GM18526 (cell line): ENCODE results near the gene GGA2.

Experiments used
- POLR2A ChIP-seq: IDR thresholded peaks from 3 replicates; pipeline ENCODE4 v1.6.1; 2011; ENCODE audit not compliant: insufficient read length; ENCODE audit errors: extremely low read depth

GGA2 gene

GRCh38 chr16:23496821-23497542 lies 13.3 kb downstream of the GGA2 start:
- no peak for TF ChIP-seq POLR2A

GRCh38 chr16:23495671-23496070 lies 14.6 kb downstream of the GGA2 start:
- no peak for TF ChIP-seq POLR2A

GRCh38 chr16:23494188-23494587 lies 16.1 kb downstream of the GGA2 start:
- TF ChIP-seq POLR2A = no peak

- no peak for TF ChIP-seq POLR2A
These were observed 18.6 kb downstream of the GGA2 start for GRCh38 chr16:23491490-23492391.

- no peak for TF ChIP-seq POLR2A
These were observed 23.8 kb downstream of the GGA2 start for GRCh38 chr16:23486480-23486879.

- TF ChIP-seq POLR2A = no peak
These were observed 24.5 kb downstream of the GGA2 start for GRCh38 chr16:23485841-23486240.

GRCh38 chr16:23485257-23485614 lies 25.1 kb downstream of the GGA2 start:
- no peak for TF ChIP-seq POLR2A

- TF ChIP-seq POLR2A = no peak
These were observed 25.6 kb downstream of the GGA2 start for GRCh38 chr16:23484510-23485256.

- TF ChIP-seq POLR2A = no peak
These were observed 27.5 kb downstream of the GGA2 start for GRCh38 chr16:23482778-23483177.

- TF ChIP-seq POLR2A = no peak
These were observed 30.0 kb downstream of the GGA2 start for GRCh38 chr16:23480257-23480656.

- no peak for TF ChIP-seq POLR2A
These were observed 31.2 kb downstream of the GGA2 start for GRCh38 chr16:23479138-23479537.

- TF ChIP-seq POLR2A = no peak
These were observed 31.7 kb downstream of the GGA2 start for GRCh38 chr16:23478566-23478965.

- no peak for TF ChIP-seq POLR2A
These were observed 34.0 kb downstream of the GGA2 start for GRCh38 chr16:23476289-23476688.

- no peak for TF ChIP-seq POLR2A
These were observed 40.5 kb downstream of the GGA2 start for GRCh38 chr16:23469814-23470213.

- TF ChIP-seq POLR2A = no peak
These were observed 44.0 kb downstream of the GGA2 start for GRCh38 chr16:23466162-23466885.

GRCh38 chr16:23465179-23465578 lies 45.1 kb downstream of the GGA2 start:
- no peak for TF ChIP-seq POLR2A

- TF ChIP-seq POLR2A = no peak
These were observed 46.1 kb downstream of the GGA2 start for GRCh38 chr16:23464196-23464595.
